ENCODE results near the gene SND1. TPM values are rescaled to one million over a fixed set of nuclear protein-coding genes. Genes with fewer than 3 reads are reported as not detected.

The SND1 gene
- total RNA-seq, 1 experiment from 2014 or later = 218 TPM

DNA sequence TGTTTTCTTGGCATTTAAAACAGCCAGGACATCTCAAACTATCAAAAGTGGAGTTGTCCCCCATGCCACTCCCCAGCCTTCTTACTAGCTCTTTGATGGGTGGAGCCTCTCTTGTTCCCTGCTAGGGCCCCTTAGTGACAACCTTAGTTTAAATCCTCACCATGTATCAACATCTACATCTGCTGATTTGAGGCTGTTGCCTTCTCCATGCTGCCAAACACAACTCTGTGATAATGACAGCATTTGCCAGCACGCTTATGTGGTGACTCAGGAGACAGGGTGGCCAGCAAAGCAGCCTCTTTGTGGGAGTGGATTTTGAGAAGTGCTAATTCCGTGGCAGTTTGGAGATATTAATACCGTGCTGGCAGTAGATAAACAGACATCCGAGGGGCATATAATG lies 233.8 kb downstream of the SND1 start:
- no peak overlapping the region for H4K91ac ChIP-seq (ENCODE audit: insufficient read length, low read depth, low read length)
- no peak overlapping the region for H4K5ac ChIP-seq (ENCODE audit: insufficient read length, low read depth, low read length)
- no peaks in the 10 kb centered on the region for H3K79me1 ChIP-seq (ENCODE audit: insufficient read depth, low read depth, low read length, poor library complexity, severe bottlenecking)
- no peak overlapping the region for H2BK120ac ChIP-seq (ENCODE audit: low read depth, low read length, poor library complexity, severe bottlenecking)
- no CpG with 5 or more reads among the region's 4 CpGs for WGBS (ENCODE audit: extremely low coverage, insufficient read length, low lambda C conversion rate)
- no peak overlapping the region for H3K9ac ChIP-seq (ENCODE audit: extremely low read depth, insufficient read length, low read length)
- Mint-ChIP-seq H3K4me1 (peaks cover 38% of the 10 kb centered on the region in 2 experiments), H3K27me3 (ENCODE audit: low read depth) (no peaks in the 10 kb centered on the region), H3K27ac (peak overlapping the region; percentile 22 to 87 (median 73); a peak in 5 of 7 replicates), H3K9me3 (no peaks in the 10 kb centered on the region; a peak in 1 of 5 replicates), H3K4me3 (no peak overlapping the region), H3K36me3 (ENCODE audit: insufficient read depth in 1 of 3, low read depth in 3 of 3) (peaks cover 12 to 18% (median 14%) of the 10 kb centered on the region in 3 experiments)
- H3T11ph ChIP-seq (ENCODE audit: low read length) = no peak overlapping the region
- DNase-seq = no peak
- H2BK15ac ChIP-seq (ENCODE audit: low read depth, low read length) = no peak overlapping the region
- no peak overlapping the region for H3K4ac ChIP-seq (ENCODE audit: low read depth, low read length)
- H3K4me1 ChIP-seq (ENCODE audit: insufficient read depth, low read length) = peaks cover 3% of the 10 kb centered on the region; the same call in 1 of the 2 replicates
- no peak overlapping the region for H2AK5ac ChIP-seq (ENCODE audit: insufficient read length, low read length)
- H3K23ac ChIP-seq (ENCODE audit: insufficient read length, low read depth, low read length) = no peak overlapping the region
- H3K18ac ChIP-seq (ENCODE audit: insufficient read length, low read depth, low read length) = no peak overlapping the region
- no peak overlapping the region for H3K27ac ChIP-seq (ENCODE audit: insufficient read length, low read depth, low read length)
- H2BK20ac ChIP-seq (ENCODE audit: low read depth, low read length, poor library complexity, severe bottlenecking) = no peak overlapping the region
- H4K20me1 ChIP-seq (ENCODE audit: control insufficient read depth, insufficient read depth, insufficient read length) = no peaks in the 10 kb centered on the region
- no peak overlapping the region for H2BK12ac ChIP-seq (ENCODE audit: insufficient read length, low read depth, low read length)
- H4K8ac ChIP-seq (replicated peaks; ENCODE audit: insufficient read length, low read depth, low read length) = no peak overlapping the region
- TF ChIP-seq, protein P1, sequence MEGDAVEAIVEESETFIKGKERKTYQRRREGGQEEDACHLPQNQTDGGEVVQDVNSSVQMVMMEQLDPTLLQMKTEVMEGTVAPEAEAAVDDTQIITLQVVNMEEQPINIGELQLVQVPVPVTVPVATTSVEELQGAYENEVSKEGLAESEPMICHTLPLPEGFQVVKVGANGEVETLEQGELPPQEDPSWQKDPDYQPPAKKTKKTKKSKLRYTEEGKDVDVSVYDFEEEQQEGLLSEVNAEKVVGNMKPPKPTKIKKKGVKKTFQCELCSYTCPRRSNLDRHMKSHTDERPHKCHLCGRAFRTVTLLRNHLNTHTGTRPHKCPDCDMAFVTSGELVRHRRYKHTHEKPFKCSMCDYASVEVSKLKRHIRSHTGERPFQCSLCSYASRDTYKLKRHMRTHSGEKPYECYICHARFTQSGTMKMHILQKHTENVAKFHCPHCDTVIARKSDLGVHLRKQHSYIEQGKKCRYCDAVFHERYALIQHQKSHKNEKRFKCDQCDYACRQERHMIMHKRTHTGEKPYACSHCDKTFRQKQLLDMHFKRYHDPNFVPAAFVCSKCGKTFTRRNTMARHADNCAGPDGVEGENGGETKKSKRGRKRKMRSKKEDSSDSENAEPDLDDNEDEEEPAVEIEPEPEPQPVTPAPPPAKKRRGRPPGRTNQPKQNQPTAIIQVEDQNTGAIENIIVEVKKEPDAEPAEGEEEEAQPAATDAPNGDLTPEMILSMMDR (conservative IDR thresholded peaks at IDR 0.05) = no peak
- H3K27me3 ChIP-seq (ENCODE audit: insufficient read depth, low read length) = no peaks in the 10 kb centered on the region
- H3K23me2 ChIP-seq (ENCODE audit: insufficient read length, low read depth, low read length, poor library complexity, severe bottlenecking) = no peaks in the 10 kb centered on the region
- no peak overlapping the region for H3K56ac ChIP-seq (ENCODE audit: insufficient read length, low read depth, low read length)
- no peak overlapping the region for H3K14ac ChIP-seq (ENCODE audit: insufficient read depth, low read length)
- H2BK5ac ChIP-seq (ENCODE audit: insufficient read length, low read length) = no peak overlapping the region
- H3K4me2 ChIP-seq (ENCODE audit: insufficient read depth, insufficient read length, low read length) = no peak overlapping the region
- H3K9me3 ChIP-seq (ENCODE audit: control insufficient read depth, low read depth, low read length) = no peaks in the 10 kb centered on the region
- H3K79me2 ChIP-seq (ENCODE audit: insufficient read depth, low read length) = no peaks in the 10 kb centered on the region; the same call in 1 of the 2 replicates
- no peak overlapping the region for H2AFZ ChIP-seq (ENCODE audit: low read length)

All from H9 (cell line).